Measurements from ENCODE around the gene ADAM8.

DNA sequence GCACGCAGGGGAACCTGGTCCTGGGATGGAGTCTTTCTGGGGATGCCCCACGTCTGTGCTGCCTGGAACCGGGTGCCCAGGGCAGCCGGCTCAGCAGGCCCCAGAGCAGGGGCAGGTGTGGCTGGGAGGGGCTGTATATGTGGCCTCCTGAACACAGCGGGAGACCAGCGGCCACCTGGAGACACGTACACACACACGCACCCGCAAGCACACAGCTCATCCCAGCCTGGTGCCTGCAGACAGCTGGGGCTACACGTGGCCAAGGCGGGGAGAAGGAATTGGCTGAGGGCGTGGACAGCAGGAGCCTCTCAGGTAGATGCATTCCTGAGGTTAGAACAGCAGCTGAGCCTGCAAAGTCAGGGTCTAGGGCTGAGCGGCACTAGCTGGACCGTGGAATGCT is 14.0 kb downstream of the ADAM8 start:
- TF ChIP-seq, protein P1, sequence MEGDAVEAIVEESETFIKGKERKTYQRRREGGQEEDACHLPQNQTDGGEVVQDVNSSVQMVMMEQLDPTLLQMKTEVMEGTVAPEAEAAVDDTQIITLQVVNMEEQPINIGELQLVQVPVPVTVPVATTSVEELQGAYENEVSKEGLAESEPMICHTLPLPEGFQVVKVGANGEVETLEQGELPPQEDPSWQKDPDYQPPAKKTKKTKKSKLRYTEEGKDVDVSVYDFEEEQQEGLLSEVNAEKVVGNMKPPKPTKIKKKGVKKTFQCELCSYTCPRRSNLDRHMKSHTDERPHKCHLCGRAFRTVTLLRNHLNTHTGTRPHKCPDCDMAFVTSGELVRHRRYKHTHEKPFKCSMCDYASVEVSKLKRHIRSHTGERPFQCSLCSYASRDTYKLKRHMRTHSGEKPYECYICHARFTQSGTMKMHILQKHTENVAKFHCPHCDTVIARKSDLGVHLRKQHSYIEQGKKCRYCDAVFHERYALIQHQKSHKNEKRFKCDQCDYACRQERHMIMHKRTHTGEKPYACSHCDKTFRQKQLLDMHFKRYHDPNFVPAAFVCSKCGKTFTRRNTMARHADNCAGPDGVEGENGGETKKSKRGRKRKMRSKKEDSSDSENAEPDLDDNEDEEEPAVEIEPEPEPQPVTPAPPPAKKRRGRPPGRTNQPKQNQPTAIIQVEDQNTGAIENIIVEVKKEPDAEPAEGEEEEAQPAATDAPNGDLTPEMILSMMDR (conservative IDR thresholded peaks at IDR 0.05; ENCODE audit: low read length), result no peak
- TF ChIP-seq EZH2phosphoT487 (IDR thresholded peaks at IDR 0.05; ENCODE audit: borderline replicate concordance, low read depth, low read length), result no peak

Measured in OCI-LY7 (cell line).